ENCODE data around the gene CFAP73.
"Not testable (repeated sequence)": the region's sequence is repeated elsewhere in the genome, so short reads cannot be mapped to it uniquely, and the experiment has no call there.

The CFAP73 gene

GRCh38 chr12:113141716-113142115 lies 7.8 kb upstream of the CFAP73 start:
- not testable (repeated sequence) for H4K8ac ChIP-seq (ENCODE audit: low read depth, low read length); H4K12ac ChIP-seq (ENCODE audit: low read depth, low read length); H4K91ac ChIP-seq (ENCODE audit: low read depth, low read length); H3K4me2 ChIP-seq (ENCODE audit: low read length); H3K36me3 ChIP-seq (ENCODE audit: control insufficient read depth in 1 of 2, insufficient read depth in 2 of 2, low read length in 2 of 2); H3K4ac ChIP-seq (ENCODE audit: low read depth, low read length); H3K4me1 ChIP-seq (ENCODE audit: control insufficient read depth in 1 of 2, insufficient read depth in 2 of 2, low read length in 2 of 2); H3K4me3 ChIP-seq (ENCODE audit: low read depth, low read length); H3K9ac ChIP-seq (ENCODE audit: low read length); H2BK120ac ChIP-seq (ENCODE audit: insufficient read depth, low read length, poor library complexity); H2BK5ac ChIP-seq (ENCODE audit: low read depth, low read length, poor library complexity); H3K23ac ChIP-seq (ENCODE audit: low read length); H3K14ac ChIP-seq (ENCODE audit: low read length); H3K27me3 ChIP-seq (ENCODE audit: insufficient read depth, low read length); H3K18ac ChIP-seq (ENCODE audit: low read length); H3K9me3 ChIP-seq (ENCODE audit: insufficient read depth, low read depth, low read length); H3K79me2 ChIP-seq (ENCODE audit: control insufficient read depth, insufficient read depth, low read length, poor library complexity); H2AK5ac ChIP-seq (ENCODE audit: low read length); H3K79me1 ChIP-seq (ENCODE audit: low read length); H3K27ac ChIP-seq (ENCODE audit: low read depth, low read length); H2AFZ ChIP-seq (ENCODE audit: insufficient read depth, low read length, poor library complexity); H2BK12ac ChIP-seq (ENCODE audit: low read length); DNase-seq
- no CpG with 5 or more reads among the region's 3 CpGs for WGBS (ENCODE audit: extremely low coverage, insufficient coverage, insufficient read length)

- no peaks in the 10 kb centered on the region for H3K79me1 ChIP-seq (ENCODE audit: low read length)
- no peaks in the 10 kb centered on the region for H3K4me1 ChIP-seq (ENCODE audit: control insufficient read depth in 1 of 2, insufficient read depth in 2 of 2, low read length in 2 of 2)
- no peak overlapping the region for H4K12ac ChIP-seq (ENCODE audit: low read depth, low read length)
- peak in 1 of 2 donors; percentile 23 for DNase-seq
- no peak overlapping the region for H2BK5ac ChIP-seq (ENCODE audit: low read depth, low read length, poor library complexity)
- H2AK5ac ChIP-seq (ENCODE audit: low read length), result no peak overlapping the region
- H3K14ac ChIP-seq (ENCODE audit: low read length), result no peak overlapping the region
- no peak overlapping the region for H3K9ac ChIP-seq (ENCODE audit: low read length)
- H3K18ac ChIP-seq (ENCODE audit: low read length), result no peak overlapping the region
- no peak overlapping the region for H2AFZ ChIP-seq (ENCODE audit: insufficient read depth, low read length, poor library complexity)
- H2BK120ac ChIP-seq (ENCODE audit: insufficient read depth, low read length, poor library complexity), result no peak overlapping the region
- no peak overlapping the region for H3K23ac ChIP-seq (ENCODE audit: low read length)
- H3K9me3 ChIP-seq (ENCODE audit: insufficient read depth, low read depth, low read length), result no peaks in the 10 kb centered on the region
- H3K36me3 ChIP-seq (ENCODE audit: control insufficient read depth in 1 of 2, insufficient read depth in 2 of 2, low read length in 2 of 2), result no peaks in the 10 kb centered on the region
- no peak overlapping the region for H3K4ac ChIP-seq (ENCODE audit: low read depth, low read length)
- H3K4me2 ChIP-seq (ENCODE audit: low read length), result no peak overlapping the region
- H3K4me3 ChIP-seq (ENCODE audit: low read depth, low read length), result no peak overlapping the region
- no peak overlapping the region for H4K8ac ChIP-seq (ENCODE audit: low read depth, low read length)
- H3K27me3 ChIP-seq (ENCODE audit: insufficient read depth, low read length), result no peaks in the 10 kb centered on the region
- H3K79me2 ChIP-seq (ENCODE audit: control insufficient read depth, insufficient read depth, low read length, poor library complexity), result no peaks in the 10 kb centered on the region
- no peak overlapping the region for H4K91ac ChIP-seq (ENCODE audit: low read depth, low read length)
- no peak overlapping the region for H2BK12ac ChIP-seq (ENCODE audit: low read length)
- H3K27ac ChIP-seq (ENCODE audit: low read depth, low read length), result no peak overlapping the region
- WGBS (ENCODE audit: extremely low coverage, insufficient coverage, insufficient read length), result no CpG with 5 or more reads among the region's 17 CpGs
Measured at GRCh38 chr12:113142173-113142885, 7.2 kb upstream of the CFAP73 start.

DNA sequence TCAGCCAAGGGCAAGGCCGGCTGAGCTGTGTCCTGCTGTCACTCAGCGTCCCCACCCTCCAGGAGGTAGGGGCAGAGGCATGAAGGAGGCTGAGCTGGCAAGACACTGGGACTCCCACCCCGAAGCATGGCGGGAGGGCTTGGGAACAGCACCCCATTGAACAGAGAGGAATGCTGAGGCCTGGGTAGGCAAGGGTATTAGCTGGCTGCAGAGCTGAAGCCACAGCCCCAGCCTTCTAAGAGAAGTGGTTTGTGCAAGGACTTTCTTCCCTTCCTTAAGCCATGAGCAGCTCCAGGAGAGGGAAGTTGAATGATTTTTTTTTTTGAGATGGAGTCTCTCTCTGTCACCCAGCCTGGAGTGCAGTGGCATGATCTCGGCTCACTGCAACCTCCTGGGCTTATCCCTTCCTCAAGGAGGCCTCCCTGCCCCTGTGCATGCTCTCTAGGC lies 6.6 kb upstream of the CFAP73 start:
- Histone ChIP-seq H3K4me1 (ENCODE audit: control insufficient read depth in 1 of 2, insufficient read depth in 2 of 2, low read length in 2 of 2) (no peaks in the 10 kb centered on the region), H3K27me3 (ENCODE audit: insufficient read depth, low read length) (no peaks in the 10 kb centered on the region), H3K4me3 (ENCODE audit: low read depth, low read length) (no peak overlapping the region), H2BK120ac (ENCODE audit: insufficient read depth, low read length, poor library complexity) (no peak overlapping the region), H3K36me3 (ENCODE audit: control insufficient read depth in 1 of 2, insufficient read depth in 2 of 2, low read length in 2 of 2) (no peaks in the 10 kb centered on the region), H3K14ac (ENCODE audit: low read length) (no peak overlapping the region), H3K23ac (ENCODE audit: low read length) (no peak overlapping the region), H3K27ac (ENCODE audit: low read depth, low read length) (no peak overlapping the region), H2AK5ac (ENCODE audit: low read length) (no peak overlapping the region), H3K18ac (ENCODE audit: low read length) (no peak overlapping the region), H4K91ac (ENCODE audit: low read depth, low read length) (no peak overlapping the region), H2BK5ac (ENCODE audit: low read depth, low read length, poor library complexity) (no peak overlapping the region), H2BK12ac (ENCODE audit: low read length) (no peak overlapping the region), H3K9ac (ENCODE audit: low read length) (no peak overlapping the region), H2AFZ (ENCODE audit: insufficient read depth, low read length, poor library complexity) (no peak overlapping the region), H3K4ac (ENCODE audit: low read depth, low read length) (no peak overlapping the region), H3K4me2 (ENCODE audit: low read length) (no peak overlapping the region), H4K8ac (ENCODE audit: low read depth, low read length) (no peak overlapping the region), H3K79me1 (ENCODE audit: low read length) (no peaks in the 10 kb centered on the region), H3K9me3 (ENCODE audit: insufficient read depth, low read depth, low read length) (no peaks in the 10 kb centered on the region), H3K79me2 (ENCODE audit: control insufficient read depth, insufficient read depth, low read length, poor library complexity) (no peaks in the 10 kb centered on the region), H4K12ac (ENCODE audit: low read depth, low read length) (no peak overlapping the region)
- DNase-seq, result no peak
- no CpG with 5 or more reads among the region's 5 CpGs for WGBS (ENCODE audit: extremely low coverage, insufficient coverage, insufficient read length)

DNA sequence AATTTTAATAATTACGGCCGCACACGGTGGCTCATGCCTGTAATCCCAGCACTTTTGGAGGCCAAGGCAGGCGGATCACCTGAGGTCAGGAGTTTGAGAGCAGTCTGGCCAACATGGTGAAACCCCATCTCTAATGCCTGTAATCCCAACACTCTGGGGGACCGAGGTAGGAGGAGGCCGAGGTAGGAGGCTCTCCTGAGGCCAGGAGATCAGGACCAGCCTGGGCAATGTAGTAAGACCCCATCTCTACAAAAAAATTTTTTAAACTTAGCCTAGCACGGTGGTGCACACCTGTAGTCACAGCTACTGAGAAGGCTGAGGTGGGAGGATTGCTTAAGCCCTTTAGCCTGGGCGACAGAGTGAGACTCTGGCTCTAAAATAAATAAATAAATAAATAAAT lies 5.6 kb upstream of the CFAP73 start:
- Histone ChIP-seq H3K4me1 (ENCODE audit: control insufficient read depth in 1 of 2, insufficient read depth in 2 of 2, low read length in 2 of 2) (no peaks in the 10 kb centered on the region), H3K27ac (ENCODE audit: low read depth, low read length) (no peak overlapping the region), H3K4ac (ENCODE audit: low read depth, low read length) (no peak overlapping the region), H3K4me3 (ENCODE audit: low read depth, low read length) (no peak overlapping the region), H3K36me3 (ENCODE audit: control insufficient read depth in 1 of 2, insufficient read depth in 2 of 2, low read length in 2 of 2) (no peaks in the 10 kb centered on the region), H2BK120ac (ENCODE audit: insufficient read depth, low read length, poor library complexity) (no peak overlapping the region), H3K79me2 (ENCODE audit: control insufficient read depth, insufficient read depth, low read length, poor library complexity) (no peaks in the 10 kb centered on the region), H4K12ac (ENCODE audit: low read depth, low read length) (no peak overlapping the region), H3K23ac (ENCODE audit: low read length) (no peak overlapping the region), H3K79me1 (ENCODE audit: low read length) (no peaks in the 10 kb centered on the region), H3K14ac (ENCODE audit: low read length) (no peak overlapping the region), H3K9me3 (ENCODE audit: insufficient read depth, low read depth, low read length) (no peaks in the 10 kb centered on the region), H3K4me2 (ENCODE audit: low read length) (no peak overlapping the region), H4K91ac (ENCODE audit: low read depth, low read length) (no peak overlapping the region), H3K27me3 (ENCODE audit: insufficient read depth, low read length) (no peaks in the 10 kb centered on the region), H2BK5ac (ENCODE audit: low read depth, low read length, poor library complexity) (no peak overlapping the region), H3K9ac (ENCODE audit: low read length) (no peak overlapping the region), H2BK12ac (ENCODE audit: low read length) (no peak overlapping the region), H2AK5ac (ENCODE audit: low read length) (no peak overlapping the region), H3K18ac (ENCODE audit: low read length) (no peak overlapping the region), H2AFZ (ENCODE audit: insufficient read depth, low read length, poor library complexity) (no peak overlapping the region), H4K8ac (ENCODE audit: low read depth, low read length) (no peak overlapping the region)
- WGBS (ENCODE audit: extremely low coverage, insufficient coverage, insufficient read length), result no CpG with 5 or more reads among the region's 8 CpGs
- no peak for DNase-seq
